Hematopoietic multipotent progenitor cell (in vitro differentiated cells): ENCODE data around the gene AATK. TPM values are rescaled to one million over a fixed set of nuclear protein-coding genes. Genes with fewer than 3 reads are reported as not detected.
"Not testable (repeated sequence)": the region's sequence is repeated elsewhere in the genome, so short reads cannot be mapped to it uniquely, and the experiment has no call there.

ENCODE experiments used
- DNase-seq, 3 donors: peaks; one replicate each; pipeline ENCODE4 v3.0.0-alpha.2; 2011 to 2015; ENCODE audit warnings: low read depth in 2 of 3, low spot score in 2 of 3
- total RNA-seq: library from RNA; depleted of rRNA; stranded (reverse); fragments of >200 nt; gene quantifications from one replicate; pipeline ENCODE4 v1.2.3, GENCODE V29; 2012

Gene AATK
- total RNA-seq, 1 donor = 7.0 TPM

GRCh38 chr17:81163051-81163695 lies 2.8 kb downstream of the AATK start:
- no peak for DNase-seq

DNA sequence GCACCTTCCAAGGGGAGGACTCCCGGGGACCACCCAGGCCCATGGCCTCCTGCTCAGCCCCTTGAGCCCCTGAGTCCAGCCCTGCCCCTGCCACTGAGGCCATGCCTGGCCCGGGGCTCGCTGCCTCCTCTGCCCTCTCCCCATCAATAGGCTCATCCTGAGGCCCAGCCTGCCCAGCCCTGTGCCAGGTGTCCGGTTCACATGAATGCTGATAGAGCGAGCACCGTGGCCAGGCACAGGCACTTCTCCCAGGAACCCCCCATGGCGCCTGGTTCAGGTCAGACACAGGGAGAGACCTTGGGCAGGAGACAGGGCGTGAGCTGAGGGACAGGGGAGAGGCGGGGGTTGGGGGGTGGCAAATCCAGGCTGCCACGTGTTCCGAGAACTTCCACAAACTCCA lies 3.5 kb downstream of the AATK start:
- DNase-seq = no peak

- DNase-seq = no peak
Measured at GRCh38 chr17:81161972-81162371, 4.0 kb downstream of the AATK start.

- no peak for DNase-seq
Measured at GRCh38 chr17:81161536-81161935, 4.5 kb downstream of the AATK start.

DNA sequence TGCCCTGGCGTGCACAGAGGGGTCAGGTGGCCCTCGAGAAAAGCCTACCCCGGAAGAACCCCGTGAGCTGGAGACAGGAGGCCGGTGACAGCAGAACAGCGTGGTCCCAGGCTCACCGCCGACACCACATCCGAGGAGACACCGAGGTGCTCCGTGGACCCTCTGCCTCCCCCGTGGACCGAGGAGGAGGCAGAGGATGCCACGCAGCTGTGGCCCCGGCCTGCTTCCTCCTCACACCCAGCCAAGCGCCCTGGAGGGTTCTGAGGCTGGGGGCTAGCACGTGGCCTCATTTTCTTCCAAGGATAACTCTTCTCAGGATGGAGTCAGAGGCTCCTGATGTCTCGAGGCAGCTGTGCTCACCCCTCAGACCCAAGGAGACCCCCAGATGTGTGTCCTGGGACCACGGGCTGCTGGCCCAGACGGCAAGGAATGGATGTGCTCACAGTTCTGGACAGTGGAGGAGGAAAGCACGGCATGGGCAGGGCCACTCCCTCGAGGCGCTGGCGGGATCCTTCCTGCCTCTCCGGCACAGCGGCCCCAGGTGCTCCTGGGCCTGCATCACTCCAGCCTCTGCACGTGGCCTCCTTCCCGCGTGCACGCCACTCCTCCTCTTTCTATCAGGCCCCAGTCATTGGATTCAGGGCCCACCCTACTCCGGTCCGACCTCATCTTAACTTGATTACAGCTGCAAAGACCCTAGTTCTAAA lies 5.1 kb downstream of the AATK start:
- DNase-seq = peak in 1 of 3 donors; percentile 22

DNA sequence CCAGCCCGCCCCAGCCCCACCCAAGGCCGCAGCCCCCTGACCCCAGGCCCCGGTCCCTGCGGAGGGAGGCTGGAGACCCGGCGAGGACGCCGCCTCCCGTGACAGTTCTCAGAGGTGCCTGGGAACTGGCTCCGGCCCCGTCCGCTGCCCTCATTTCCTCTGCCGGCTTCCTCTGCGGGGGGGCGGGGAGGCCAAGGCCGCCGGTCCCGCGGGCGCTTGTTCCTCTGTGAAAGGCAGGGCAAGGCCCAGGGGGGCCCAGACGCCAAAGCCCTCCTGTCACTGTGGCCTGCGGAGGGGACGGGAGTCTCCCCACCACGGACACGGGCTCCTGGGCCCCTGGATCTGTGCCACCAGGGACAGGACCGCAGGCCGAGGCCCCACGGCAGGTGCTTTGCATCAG lies 5.7 kb downstream of the AATK start:
- peak in 1 of 3 donors; percentile 62 for DNase-seq

- no peak for DNase-seq
Measured at GRCh38 chr17:81159611-81160265, 6.3 kb downstream of the AATK start.

DNA sequence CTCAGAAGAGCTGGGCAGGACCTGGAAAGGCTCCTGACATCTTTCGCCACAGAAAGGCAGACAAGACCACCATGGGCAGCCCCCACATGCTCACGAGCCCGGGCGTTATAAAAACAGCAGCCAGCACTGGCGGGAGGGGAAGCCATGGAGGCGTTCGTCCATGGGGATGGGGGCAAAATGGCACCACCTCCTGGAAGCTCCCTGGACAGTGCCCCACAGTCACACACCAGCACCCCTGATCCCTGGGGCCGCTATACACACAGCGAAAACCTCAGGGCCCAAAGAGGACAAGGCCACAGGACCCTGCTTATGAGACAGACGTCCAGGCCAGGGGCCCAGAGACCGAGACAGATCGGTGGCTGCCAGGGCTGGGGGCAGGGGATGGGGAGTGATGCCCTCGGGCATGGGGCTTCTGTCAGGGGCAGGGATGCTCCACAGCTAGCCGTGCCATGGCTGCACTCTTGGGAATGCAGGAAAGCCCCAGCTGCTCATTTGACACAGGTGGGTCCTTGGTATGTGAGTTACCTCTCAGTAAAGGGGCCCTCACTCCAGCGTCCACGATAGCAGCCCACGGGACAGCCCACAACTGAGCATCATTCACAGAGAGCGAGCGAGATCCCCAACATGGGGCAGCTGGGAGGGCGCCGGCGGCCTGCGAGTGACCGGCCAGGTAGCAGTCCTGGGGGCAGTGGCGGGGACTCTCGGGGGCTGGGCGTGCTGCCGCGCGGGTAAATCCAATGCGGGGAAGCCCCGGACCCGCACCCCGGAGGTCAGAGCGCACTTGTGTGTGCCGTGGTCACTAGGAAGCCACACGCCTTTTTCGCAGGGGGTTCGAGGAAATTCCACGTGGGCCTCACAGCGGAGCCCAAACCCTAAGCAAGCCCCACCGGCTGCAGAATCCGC lies 7.1 kb downstream of the AATK start:
- DNase-seq = no peak

DNA sequence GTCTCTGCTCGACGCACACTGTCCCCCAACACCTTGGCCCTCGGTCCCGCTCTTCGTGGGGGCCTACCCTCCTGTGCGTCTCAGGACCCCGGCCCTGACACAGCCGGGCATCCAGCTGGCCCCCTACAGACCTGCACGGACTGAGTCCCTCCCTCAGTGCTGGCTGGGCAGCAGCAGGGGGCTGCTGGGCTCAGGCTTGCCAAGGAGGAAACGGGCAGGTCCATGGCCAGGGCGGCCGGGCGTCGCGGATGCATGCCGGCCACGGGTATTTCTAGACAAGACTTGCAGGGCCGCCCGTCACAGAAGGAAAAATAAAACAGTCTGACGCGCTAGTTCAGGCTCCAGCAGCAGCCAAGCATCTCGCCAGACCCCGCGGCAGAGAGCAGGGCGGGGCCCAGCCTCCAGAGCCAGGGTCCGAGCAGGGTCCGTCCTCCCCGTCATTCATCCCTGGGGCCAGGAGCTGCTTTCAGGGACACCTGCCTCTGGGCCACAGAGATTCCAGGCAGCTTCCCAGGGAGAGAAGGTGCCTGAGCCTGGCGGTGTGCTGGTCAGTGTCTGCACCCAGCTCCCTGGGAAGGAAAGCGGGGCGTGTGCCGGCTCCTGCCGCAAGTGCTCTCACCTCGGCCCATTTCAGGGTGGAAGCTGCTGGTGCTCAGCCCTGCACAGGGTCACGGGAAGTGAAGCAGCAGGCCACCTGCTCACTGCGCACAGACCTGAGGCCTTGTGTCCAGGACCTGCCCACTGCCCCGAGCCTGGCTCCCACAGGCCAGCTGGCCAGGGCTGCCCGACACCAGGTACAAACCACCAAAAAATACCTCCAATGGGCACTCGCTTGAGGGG lies 8.0 kb downstream of the AATK start:
- no peak for DNase-seq

GRCh38 chr17:81156866-81157805 lies 8.9 kb downstream of the AATK start:
- DNase-seq = no peak

DNA sequence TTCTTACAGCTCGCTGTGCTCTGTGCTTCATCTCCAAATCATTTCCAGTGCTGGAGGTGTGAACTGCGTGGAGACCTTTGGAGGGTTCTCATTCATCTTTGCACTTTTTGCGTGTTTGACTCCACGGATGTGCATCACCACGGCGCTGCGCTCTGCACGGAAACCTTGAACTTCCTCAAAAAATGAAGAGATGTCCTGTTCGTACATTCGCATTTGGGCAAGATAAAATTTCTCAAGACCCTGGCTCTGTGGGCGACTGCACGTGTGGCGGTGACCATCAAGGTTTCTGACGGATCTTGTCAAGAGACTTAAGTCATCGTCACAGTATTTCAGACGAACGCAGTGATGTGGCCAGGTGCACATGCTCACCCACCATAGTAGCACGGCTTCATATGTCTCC lies 11.1 kb downstream of the AATK start:
- no peak for DNase-seq

DNA sequence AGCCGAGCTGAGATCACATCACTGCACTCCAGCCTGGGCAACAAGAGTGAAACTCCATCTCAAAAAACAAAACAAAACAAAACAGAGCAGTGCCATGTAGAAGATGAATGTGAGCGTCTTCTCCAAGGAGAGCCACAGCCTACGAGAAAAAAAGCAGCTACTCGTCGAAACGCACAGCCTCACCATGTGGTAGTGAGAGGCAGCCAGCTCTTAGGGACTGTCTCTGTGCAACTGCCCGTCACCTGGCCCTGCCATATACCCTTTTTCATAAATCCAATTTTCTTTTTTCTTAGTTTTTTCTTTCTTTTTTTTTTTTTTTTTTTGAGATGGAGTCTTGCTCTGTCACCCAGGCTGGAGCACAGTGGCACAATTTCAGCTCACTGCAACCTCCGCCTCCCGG lies 12.0 kb downstream of the AATK start:
- DNase-seq = not testable (repeated sequence)

DNA sequence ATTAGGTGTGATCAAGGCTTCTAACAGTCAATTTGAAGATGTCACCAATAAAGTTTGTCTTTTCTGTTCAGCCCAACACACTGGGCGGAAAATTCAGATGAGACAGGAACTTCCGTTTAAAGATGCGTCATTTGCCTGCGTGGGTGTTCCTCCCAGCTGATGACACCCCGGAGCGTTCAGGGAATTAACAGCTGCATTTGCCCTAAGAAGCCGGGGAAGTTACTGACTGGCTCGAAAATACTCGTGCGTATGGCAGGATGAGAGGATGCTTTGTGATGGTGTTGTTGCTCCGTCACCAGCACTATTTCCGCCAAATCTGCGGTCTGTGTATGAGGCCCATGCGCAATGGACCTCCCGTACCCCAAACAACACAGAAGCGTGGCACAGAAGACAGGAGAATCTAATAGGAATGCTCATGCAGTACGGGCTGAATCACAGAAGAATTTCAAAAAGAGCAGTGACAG lies 12.6 kb downstream of the AATK start:
- DNase-seq = no peak

- DNase-seq = no peak
Measured at GRCh38 chr17:81152288-81152828, 13.7 kb downstream of the AATK start.

- no peak for DNase-seq
Measured at GRCh38 chr17:81151278-81151677, 14.7 kb downstream of the AATK start.

DNA sequence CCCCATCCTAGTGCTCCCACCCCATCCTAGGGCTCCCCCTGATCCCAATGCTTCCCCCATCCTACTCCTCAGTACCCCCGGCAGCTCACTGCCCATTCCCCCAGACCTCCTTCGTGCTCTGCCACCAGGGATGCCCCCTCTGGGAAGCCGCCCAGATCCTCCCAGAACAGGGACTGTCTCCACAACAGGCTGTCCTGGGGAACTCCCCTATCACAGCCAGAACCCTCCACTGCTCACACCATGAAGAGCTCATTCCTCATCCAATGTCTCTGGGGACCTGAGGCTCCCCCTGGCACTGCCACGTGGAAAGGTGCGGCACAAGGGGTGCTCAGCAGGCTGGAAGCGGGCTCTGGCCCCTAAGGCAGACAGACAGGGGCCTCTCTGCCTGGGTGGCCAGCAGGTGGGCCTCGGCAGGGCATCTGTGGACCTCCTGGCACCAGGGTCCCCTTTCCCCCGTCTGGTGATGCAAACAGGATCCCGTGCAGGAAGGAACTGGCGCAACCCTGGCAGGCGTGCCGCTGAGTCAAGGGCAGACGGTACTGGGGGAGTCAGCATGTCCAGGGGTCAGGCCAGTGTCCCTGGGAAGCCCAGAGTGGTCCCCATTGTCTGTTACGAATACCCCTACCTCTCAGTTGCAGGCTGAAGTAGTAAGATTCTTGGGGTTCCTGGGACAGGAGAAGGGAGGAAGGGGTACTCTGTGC lies 15.5 kb downstream of the AATK start:
- DNase-seq = peak in 1 of 3 donors; percentile 19

- peak in 1 of 3 donors; percentile 33 for DNase-seq
Measured at GRCh38 chr17:81148986-81149533, 17.0 kb downstream of the AATK start.

GRCh38 chr17:81148571-81148970 lies 17.4 kb downstream of the AATK start:
- no peak for DNase-seq
